Panc1 (cell line): ENCODE measurements around the gene HGF. TPM values are rescaled to one million over a fixed set of nuclear protein-coding genes. Genes with fewer than 3 reads are reported as not detected.

ENCODE experiments used
- ATAC-seq: fragments of 200-7000 bp; cut with Tn5 transposase; 2 replicates; pipeline ENCODE4 v1.9.1; 2020; ENCODE audit warnings: mild to moderate bottlenecking, moderate library complexity
- BruUV-seq: library from RNA; stranded (reverse); fragments of 400-500 nt; replicated peaks from 2 replicates; lab custom pipeline; 2021; lab: Mats Ljungman, UMichigan
- CTCF ChIA-PET: fragments of 300-600 bp; sonication (Branson Sonifier 250); formaldehyde crosslinking; loops from one replicate; lab custom pipeline; 2022; ENCODE audit warnings: antibody characterized with exemption; lab: Charles Lee
- POLR2A ChIA-PET: fragments of 300-600 bp; sonication (Branson Sonifier 250); formaldehyde crosslinking; loops from one replicate; lab custom pipeline; 2022; ENCODE audit warnings: antibody characterized with exemption; lab: Charles Lee
- DNase-seq: peaks from one replicate; pipeline ENCODE4 v3.0.0-alpha.2; 2010; ENCODE audit warnings: low read depth, low spot score
- H3K27ac ChIP-seq: 2 replicates; pipeline ENCODE4 v1.5.1; 2011; ENCODE audit warnings: mild to moderate bottlenecking, low read length, inconsistent platforms
- H3K27me3 ChIP-seq: fragments of 200-500 bp; sonication (Bioruptor generic); 2 replicates; pipeline ENCODE4 v1.6.0; 2014; ENCODE audit warnings: low read length, inconsistent platforms; ENCODE audit not compliant: control insufficient read depth, insufficient read depth
- H3K36me3 ChIP-seq: fragments of 200-500 bp; sonication (Bioruptor generic); 2 replicates; pipeline ENCODE4 v1.5.1; 2014; ENCODE audit warnings: inconsistent platforms, mild to moderate bottlenecking, low read length, moderate library complexity; ENCODE audit not compliant: control insufficient read depth, insufficient read depth
- H3K4me1 ChIP-seq: 2 replicates; pipeline ENCODE4 v1.5.1; 2011; ENCODE audit warnings: inconsistent platforms, mild to moderate bottlenecking, low read length, moderate library complexity; ENCODE audit not compliant: control insufficient read depth, insufficient read depth
- H3K4me3 ChIP-seq, 2 experiments: 2 replicates each; pipeline ENCODE4 v1.5.1; 2011 to 2012; ENCODE audit warnings: low read depth in 2 of 2, low read length in 2 of 2, mild to moderate bottlenecking in 2 of 2, inconsistent platforms in 1 of 2, moderate library complexity in 1 of 2
- H3K9me3 ChIP-seq: fragments of 200-500 bp; sonication (Bioruptor generic); 2 replicates; pipeline ENCODE4 v1.5.1; 2014; ENCODE audit warnings: low read depth, mild to moderate bottlenecking, inconsistent platforms, low read length, moderate library complexity; ENCODE audit not compliant: control insufficient read depth, insufficient read depth
- POLR2AphosphoS5 ChIP-seq: IDR thresholded peaks from 2 replicates; pipeline ENCODE4 v1.6.1; 2012; ENCODE audit warnings: mild to moderate bottlenecking, low read depth, low read length, moderate library complexity
- REST ChIP-seq, 2 experiments: IDR thresholded peaks; 2 replicates each; pipeline ENCODE4 v1.6.1; 2011 to 2012; ENCODE audit warnings: low read depth in 2 of 2, control low read depth in 1 of 2, low read length in 1 of 2, mild to moderate bottlenecking in 1 of 2, moderate library complexity in 1 of 2; ENCODE audit not compliant: insufficient read depth in 1 of 2
- SIN3A ChIP-seq: IDR thresholded peaks from 2 replicates; pipeline ENCODE4 v1.6.1; 2012; ENCODE audit warnings: low read depth, mild to moderate bottlenecking, low read length, moderate library complexity, borderline replicate concordance; ENCODE audit not compliant: insufficient read depth
- TCF7L2 ChIP-seq: IDR thresholded peaks from 2 replicates; pipeline ENCODE4 v1.6.1; 2011; ENCODE audit warnings: mild to moderate bottlenecking, low read depth, low read length, inconsistent platforms
- in situ Hi-C: cut with HindIII; loops from 2 replicates; pipeline ENCODE4 v1.10.0; 2016; ENCODE audit warnings: low sequenced_read_pairs, low pct_unique_long_range_greater_than_20kb
- intact Hi-C: fragments of 100-400 bp; cut with micrococcal nuclease; formaldehyde crosslinking; loops from one replicate; pipeline ENCODE4 v1.10.0; 2022; ENCODE audit not compliant: unreplicated experiment
- total RNA-seq: library from RNA; stranded (reverse); gene quantifications from one replicate; pipeline ENCODE4 v1.2.1, GENCODE V29; 2021; ENCODE audit not compliant: unreplicated experiment
- TF ChIP-seq, protein P1 (sequence below): fragments of 450-650 bp; IDR thresholded peaks from 2 replicates; pipeline ENCODE4 v1.5.1; 2017; ENCODE audit warnings: mild to moderate bottlenecking

The HGF gene
- total RNA-seq, 1 experiment from 2014 or later: 0.49 TPM

DNA sequence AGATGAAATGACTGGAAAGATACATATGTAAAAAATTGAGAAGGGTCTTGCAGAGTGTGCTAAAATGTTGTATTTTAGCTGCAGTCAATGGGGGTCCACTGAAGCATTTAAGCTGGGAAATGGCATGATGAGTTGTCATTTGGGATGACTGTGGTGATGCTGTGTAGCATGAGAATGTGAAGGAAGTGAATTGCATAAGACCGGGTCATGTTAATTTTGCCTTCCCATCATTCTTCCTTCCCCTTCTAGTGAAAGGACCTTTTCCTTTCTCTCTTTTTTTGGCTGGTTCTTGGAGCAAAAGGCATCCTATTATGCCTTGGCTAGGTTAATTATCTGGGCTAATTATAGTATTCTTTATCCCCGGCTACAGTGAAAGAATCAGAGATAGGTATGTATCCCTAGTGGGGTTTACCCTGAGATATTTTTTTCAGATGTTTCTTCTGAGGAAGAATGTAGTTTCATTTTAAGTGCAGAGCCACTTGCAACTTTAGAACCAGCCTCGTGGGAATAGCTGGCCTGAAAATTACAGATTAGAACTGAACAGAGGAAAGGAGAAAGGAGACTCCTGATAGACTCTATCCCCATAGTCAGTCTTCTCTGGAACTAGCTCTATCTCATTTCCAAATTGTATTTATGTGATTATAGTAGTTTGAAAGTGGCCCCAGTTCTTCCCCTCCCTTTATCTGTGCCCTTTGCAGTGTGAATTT is 93.6 kb downstream of the HGF start:
- no peaks in the 10 kb centered on the region for H3K36me3 ChIP-seq
- H3K27ac ChIP-seq: no peak overlapping the region
- DNase-seq (no peak), ATAC-seq (no peak)
- H3K9me3 ChIP-seq: no peaks in the 10 kb centered on the region
- POLR2A ChIA-PET: no interaction called here
- in situ Hi-C loops: no loop called here
- BruUV-seq: no TSS peak
- no peaks in the 10 kb centered on the region; the same call in 1 of the 2 replicates for H3K27me3 ChIP-seq
- TF ChIP-seq, protein P1, sequence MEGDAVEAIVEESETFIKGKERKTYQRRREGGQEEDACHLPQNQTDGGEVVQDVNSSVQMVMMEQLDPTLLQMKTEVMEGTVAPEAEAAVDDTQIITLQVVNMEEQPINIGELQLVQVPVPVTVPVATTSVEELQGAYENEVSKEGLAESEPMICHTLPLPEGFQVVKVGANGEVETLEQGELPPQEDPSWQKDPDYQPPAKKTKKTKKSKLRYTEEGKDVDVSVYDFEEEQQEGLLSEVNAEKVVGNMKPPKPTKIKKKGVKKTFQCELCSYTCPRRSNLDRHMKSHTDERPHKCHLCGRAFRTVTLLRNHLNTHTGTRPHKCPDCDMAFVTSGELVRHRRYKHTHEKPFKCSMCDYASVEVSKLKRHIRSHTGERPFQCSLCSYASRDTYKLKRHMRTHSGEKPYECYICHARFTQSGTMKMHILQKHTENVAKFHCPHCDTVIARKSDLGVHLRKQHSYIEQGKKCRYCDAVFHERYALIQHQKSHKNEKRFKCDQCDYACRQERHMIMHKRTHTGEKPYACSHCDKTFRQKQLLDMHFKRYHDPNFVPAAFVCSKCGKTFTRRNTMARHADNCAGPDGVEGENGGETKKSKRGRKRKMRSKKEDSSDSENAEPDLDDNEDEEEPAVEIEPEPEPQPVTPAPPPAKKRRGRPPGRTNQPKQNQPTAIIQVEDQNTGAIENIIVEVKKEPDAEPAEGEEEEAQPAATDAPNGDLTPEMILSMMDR: no peak
- no peak for TF ChIP-seq REST (IDR thresholded peaks at IDR 0.05; ENCODE audit: insufficient read depth in 1 of 2, low read depth in 2 of 2, low read length in 1 of 2)
- no peak for TF ChIP-seq POLR2AphosphoS5
- TF ChIP-seq TCF7L2: no peak
- no peak for TF ChIP-seq SIN3A
- no peak overlapping the region for H3K4me3 ChIP-seq
- CTCF ChIA-PET: no interaction called here
- intact Hi-C loops: no loop called here
- no peaks in the 10 kb centered on the region for H3K4me1 ChIP-seq

GRCh38 chr7:81674431-81674830 is 95.4 kb downstream of the HGF start:
- H3K4me1 ChIP-seq: no peaks in the 10 kb centered on the region
- DNase-seq (no peak), ATAC-seq (no peak)
- ChIA-PET POLR2A (no interaction called here), CTCF (no interaction called here)
- H3K4me3 ChIP-seq: no peak overlapping the region
- no peak overlapping the region for H3K27ac ChIP-seq
- intact Hi-C loops (no loop called here), in situ Hi-C loops (no loop called here)
- BruUV-seq: no TSS peak
- no peaks in the 10 kb centered on the region; the same call in 1 of the 2 replicates for H3K27me3 ChIP-seq
- H3K36me3 ChIP-seq: no peaks in the 10 kb centered on the region
- H3K9me3 ChIP-seq: no peaks in the 10 kb centered on the region
- TF ChIP-seq POLR2AphosphoS5: no peak
- no peak for TF ChIP-seq REST (IDR thresholded peaks at IDR 0.05; ENCODE audit: insufficient read depth in 1 of 2, low read depth in 2 of 2, low read length in 1 of 2)
- TF ChIP-seq, protein P1: no peak
- no peak for TF ChIP-seq SIN3A
- TF ChIP-seq TCF7L2: no peak
